Endothelial cell of umbilical vein (primary cell): Measurements from ENCODE around the gene RIOK3. TPM values are rescaled to one million over a fixed set of nuclear protein-coding genes. Genes with fewer than 3 reads are reported as not detected.

Source experiments
- BruUV-seq: library from RNA; stranded (reverse); fragments of 400-500 nt; replicated peaks from 2 replicates; lab custom pipeline; 2021; lab: Mats Ljungman, UMichigan
- CTCF ChIA-PET: fragments of 300-600, 350-600 bp; sonication (Branson Sonifier 250); formaldehyde crosslinking; loops from one replicate; lab custom pipeline; 2021; ENCODE audit warnings: antibody characterized with exemption, inconsistent platforms; lab: Charles Lee
- POLR2A ChIA-PET: fragments of 300-600, 350-600 bp; sonication (Branson Sonifier 250); formaldehyde crosslinking; loops from one replicate; lab custom pipeline; 2021; ENCODE audit warnings: antibody characterized with exemption, inconsistent platforms; lab: Charles Lee
- DNase-seq: peaks from one replicate; pipeline ENCODE4 v3.0.0-alpha.2; 2011; ENCODE audit warnings: low read depth, low spot score
- FAIRE-seq: peaks from 2 replicates; lab custom pipeline; 2011; peaks lifted over from hg19 to GRCh38; lab: Jason Lieb, UNC
- H2AFZ ChIP-seq: 2 replicates; pipeline ENCODE4 v1.6.0; 2012; ENCODE audit warnings: low read depth, low read length, control low read depth, inconsistent platforms
- H3K27ac ChIP-seq: 2 replicates; pipeline ENCODE4 v1.5.1; 2011; ENCODE audit warnings: low read depth, mild to moderate bottlenecking, control low read depth, low read length, moderate library complexity; ENCODE audit not compliant: insufficient read depth
- H3K27me3 ChIP-seq, 2 experiments: 2 replicates each; pipeline versions ENCODE4 v1.6.0 to v1.6.1; 2011; ENCODE audit warnings: low read length in 2 of 2, mixed read lengths in 1 of 2; ENCODE audit not compliant: control insufficient read depth in 2 of 2, insufficient read depth in 2 of 2
- H3K36me3 ChIP-seq, 2 experiments: 2 replicates in 1 of 2; 3 replicates in 1 of 2; pipeline ENCODE4 v1.5.1; 2011; ENCODE audit warnings: low read length in 2 of 2, mild to moderate bottlenecking in 1 of 2, moderate library complexity in 1 of 2; ENCODE audit not compliant: control insufficient read depth in 2 of 2, insufficient read depth in 2 of 2; ENCODE audit errors: extremely low read depth in 1 of 2
- H3K4me1 ChIP-seq: 3 replicates; pipeline ENCODE4 v1.5.1; 2011; ENCODE audit warnings: mild to moderate bottlenecking, low read length; ENCODE audit not compliant: control insufficient read depth, insufficient read depth; ENCODE audit errors: extremely low read depth
- H3K4me2 ChIP-seq: 2 replicates; pipeline ENCODE4 v1.6.1; 2011; ENCODE audit warnings: low read length, control low read depth, mixed read lengths; ENCODE audit not compliant: insufficient read depth
- H3K4me3 ChIP-seq, 3 experiments: fragments of 200-600 bp in 1 of 3; sonication (generic), shearing (Covaris generic) in 1 of 3; replicated peaks in 1 of 3; 2 replicates each; pipeline ENCODE4 v1.5.1; 2011 to 2016; ENCODE audit warnings: control low read depth in 3 of 3, low read length in 3 of 3, mild to moderate bottlenecking in 2 of 3, inconsistent platforms in 1 of 3, low read depth in 1 of 3, moderate library complexity in 1 of 3; ENCODE audit not compliant: insufficient read depth in 1 of 3
- H3K79me2 ChIP-seq: 2 replicates; pipeline ENCODE4 v1.6.0; 2012; ENCODE audit warnings: low read length, inconsistent platforms; ENCODE audit not compliant: control insufficient read depth, insufficient read depth
- H3K9ac ChIP-seq: replicated peaks from 2 replicates; pipeline ENCODE3; 2011; ENCODE audit warnings: low read length, control low read depth; ENCODE audit not compliant: insufficient read depth; ENCODE audit errors: extremely low read depth
- H3K9me1 ChIP-seq: replicated peaks from 3 replicates; pipeline ENCODE4 v1.6.0; 2011; ENCODE audit warnings: mild to moderate bottlenecking, low read length; ENCODE audit not compliant: control insufficient read depth, insufficient read depth; ENCODE audit errors: extremely low read depth
- H3K9me3 ChIP-seq: replicated peaks from 2 replicates; pipeline ENCODE4 v1.5.1; 2012; ENCODE audit warnings: low read length, inconsistent platforms; ENCODE audit not compliant: control insufficient read depth, insufficient read depth
- H4K20me1 ChIP-seq: replicated peaks from 2 replicates; pipeline ENCODE3; 2011; ENCODE audit warnings: mild to moderate bottlenecking, low read length; ENCODE audit not compliant: control insufficient read depth, insufficient read depth; ENCODE audit errors: extremely low read depth
- EZH2 ChIP-seq: IDR thresholded peaks from 2 replicates; pipeline ENCODE4 v1.6.1; 2012; ENCODE audit warnings: borderline replicate concordance, low read depth, mild to moderate bottlenecking, moderate library complexity, low read length, inconsistent platforms; ENCODE audit not compliant: severe bottlenecking
- FOS ChIP-seq: IDR thresholded peaks from 2 replicates; pipeline ENCODE4 v1.6.1; 2011; ENCODE audit warnings: mild to moderate bottlenecking, low read length, moderate library complexity, borderline replicate concordance; ENCODE audit not compliant: insufficient read depth
- GATA2 ChIP-seq: IDR thresholded peaks from 2 replicates; pipeline ENCODE4 v1.7.0; 2011; ENCODE audit warnings: low read depth, mild to moderate bottlenecking, moderate library complexity, mixed read lengths, low read length; ENCODE audit not compliant: insufficient read length, insufficient read depth
- JUN ChIP-seq: IDR thresholded peaks from 2 replicates; pipeline ENCODE4 v1.6.1; 2011; ENCODE audit warnings: borderline replicate concordance, low read depth; ENCODE audit not compliant: insufficient read length, insufficient read depth
- MAX ChIP-seq: IDR thresholded peaks from 2 replicates; pipeline ENCODE4 v1.6.1; 2011; ENCODE audit not compliant: insufficient read depth, insufficient read length
- MYC ChIP-seq: IDR thresholded peaks from one replicate; pipeline ENCODE4 v1.6.1; 2011; ENCODE audit warnings: mild to moderate bottlenecking, low read depth, low read length
- POLR2A ChIP-seq: IDR thresholded peaks from 2 replicates; pipeline ENCODE4 v1.6.1; 2012; ENCODE audit warnings: low read depth, mild to moderate bottlenecking, control low read depth, low read length
- POLR2AphosphoS5 ChIP-seq: IDR thresholded peaks from 2 replicates; pipeline ENCODE4 v1.6.1; 2012; ENCODE audit warnings: low read depth, mild to moderate bottlenecking, control low read depth, low read length, moderate library complexity; ENCODE audit not compliant: insufficient read depth
- dilution Hi-C: fragments of 300-500 bp; cut with MboI; formaldehyde crosslinking; loops from one replicate; pipeline ENCODE4 v1.15.0; 2019; ENCODE audit warnings: low sequenced_read_pairs; ENCODE audit not compliant: extremely low pct_ligation_motif_present
- intact Hi-C: fragments of 100-400 bp; cut with micrococcal nuclease; formaldehyde crosslinking; loops from one replicate; pipeline ENCODE4 v1.10.0; 2022
- polyA plus RNA-seq, 4 experiments: library from polyadenylated mRNA; depleted of rRNA in 3 of 4; stranded (reverse) in 3 of 4; unstranded in 1 of 4; fragments of >200 nt; gene quantifications; 2 replicates each; pipeline versions ENCODE4 v1.2.1 to v1.2.3, GENCODE V29; 2011 to 2012; ENCODE audit warnings: missing spikeins in 1 of 4
- total RNA-seq: library from RNA; stranded (reverse); gene quantifications from 2 replicates; pipeline ENCODE4 v1.2.3, GENCODE V29; 2021
- TF ChIP-seq, protein P1 (sequence below), 2 donors: IDR thresholded peaks; 1 replicate in 1 of 2; 2 replicates in 1 of 2; pipeline ENCODE4 v1.5.1; 2011; ENCODE audit warnings: low read length in 2 of 2, mild to moderate bottlenecking in 2 of 2, moderate library complexity in 2 of 2, control low read depth in 1 of 2, inconsistent platforms in 1 of 2, low read depth in 1 of 2; ENCODE audit not compliant: insufficient read depth in 1 of 2; ENCODE audit errors: extremely low read depth in 1 of 2

RIOK3 gene
- total and polyA plus RNA-seq, 2 donors (not counting 3 experiments of a cell fraction or from before 2014, with no cell fraction given), result 14.8 to 50.7 TPM

DNA sequence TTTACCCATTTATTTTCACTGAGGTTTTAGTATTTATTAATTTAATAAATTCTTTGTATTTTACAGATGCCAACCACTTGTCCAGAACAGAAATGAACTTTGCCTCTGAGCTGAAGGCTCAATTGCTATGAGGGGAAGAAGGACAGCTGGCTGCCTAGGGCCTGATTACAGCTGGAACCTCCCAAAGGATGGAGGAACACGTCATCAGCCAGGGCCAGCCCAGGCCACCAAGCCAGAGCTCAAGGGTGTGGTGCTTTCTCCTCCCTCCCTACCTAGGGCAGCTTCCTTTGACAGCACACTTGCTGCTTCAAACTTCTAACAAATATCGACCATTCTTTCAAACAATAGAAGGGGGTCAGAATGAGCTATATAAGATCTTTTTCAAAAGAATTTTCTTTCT lies 19.7 kb upstream of the RIOK3 start:
- CTCF ChIA-PET, result interaction anchor here (0.7 to 1.8 kb wide), 4 partner anchors 9 to 302 kb away, joined by 3 to 8 read pairs (median 4); no protein-coding TSS in a partner anchor
- Histone ChIP-seq H3K9ac (no peak overlapping the region), H2AFZ (peak overlapping the region; percentile 32), H3K4me2 (no peak overlapping the region), H4K20me1 (no peaks in the 10 kb centered on the region), H3K36me3 (no peaks in the 10 kb centered on the region), H3K4me3 (no peak overlapping the region), H3K9me1 (no peaks in the 10 kb centered on the region), H3K4me1 (peaks cover 4% of the 10 kb centered on the region), H3K79me2 (peaks cover 2% of the 10 kb centered on the region), H3K9me3 (no peaks in the 10 kb centered on the region), H3K27me3 (no peaks in the 10 kb centered on the region), H3K27ac (no peak overlapping the region)
- TF ChIP-seq EZH2, result no peak
- TF ChIP-seq FOS, result no peak
- intact Hi-C loops, result no loop called here
- DNase-seq, result no peak
- no TSS peak for BruUV-seq
- dilution Hi-C loops, result no loop called here
- POLR2A ChIA-PET, result no interaction called here
- peak; percentile 12 for FAIRE-seq

DNA sequence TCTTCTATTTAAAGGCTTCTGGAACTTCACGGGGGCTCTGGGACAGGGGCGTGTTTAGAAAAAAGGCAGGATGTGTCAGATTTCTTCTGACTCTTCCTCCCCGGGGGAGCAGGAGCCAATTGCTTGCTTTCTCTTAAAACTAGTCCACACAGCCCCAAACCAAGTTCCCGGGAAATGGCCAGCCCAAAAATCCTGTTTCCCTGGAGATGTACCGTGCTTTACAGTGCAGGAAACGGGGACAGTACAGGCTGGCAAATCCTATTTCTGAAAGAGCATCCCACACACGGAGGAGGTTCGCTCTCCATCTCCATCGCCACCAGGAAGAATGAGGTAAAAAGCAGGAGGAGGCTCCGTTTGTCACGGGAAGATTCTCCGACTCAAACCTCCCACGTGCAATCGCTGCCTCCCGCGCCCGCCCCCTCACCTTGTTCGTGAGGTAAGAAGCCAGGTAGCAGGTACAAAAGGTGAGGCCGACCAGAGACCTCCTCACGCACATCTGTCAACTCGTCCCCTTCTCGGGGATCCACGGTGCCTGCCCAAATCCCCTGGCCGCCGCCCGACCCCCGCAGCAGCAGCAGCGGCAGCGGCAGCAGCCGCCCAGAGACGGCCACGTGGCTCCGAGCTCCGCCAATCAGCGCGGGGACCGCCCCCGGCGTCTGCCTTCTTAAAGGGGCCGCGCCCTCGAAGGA lies 15.6 kb upstream of the RIOK3 start:
- no peak for TF ChIP-seq GATA2
- TF ChIP-seq, protein P1, sequence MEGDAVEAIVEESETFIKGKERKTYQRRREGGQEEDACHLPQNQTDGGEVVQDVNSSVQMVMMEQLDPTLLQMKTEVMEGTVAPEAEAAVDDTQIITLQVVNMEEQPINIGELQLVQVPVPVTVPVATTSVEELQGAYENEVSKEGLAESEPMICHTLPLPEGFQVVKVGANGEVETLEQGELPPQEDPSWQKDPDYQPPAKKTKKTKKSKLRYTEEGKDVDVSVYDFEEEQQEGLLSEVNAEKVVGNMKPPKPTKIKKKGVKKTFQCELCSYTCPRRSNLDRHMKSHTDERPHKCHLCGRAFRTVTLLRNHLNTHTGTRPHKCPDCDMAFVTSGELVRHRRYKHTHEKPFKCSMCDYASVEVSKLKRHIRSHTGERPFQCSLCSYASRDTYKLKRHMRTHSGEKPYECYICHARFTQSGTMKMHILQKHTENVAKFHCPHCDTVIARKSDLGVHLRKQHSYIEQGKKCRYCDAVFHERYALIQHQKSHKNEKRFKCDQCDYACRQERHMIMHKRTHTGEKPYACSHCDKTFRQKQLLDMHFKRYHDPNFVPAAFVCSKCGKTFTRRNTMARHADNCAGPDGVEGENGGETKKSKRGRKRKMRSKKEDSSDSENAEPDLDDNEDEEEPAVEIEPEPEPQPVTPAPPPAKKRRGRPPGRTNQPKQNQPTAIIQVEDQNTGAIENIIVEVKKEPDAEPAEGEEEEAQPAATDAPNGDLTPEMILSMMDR (IDR thresholded peaks at IDR 0.05; ENCODE audit: extremely low read depth in 1 of 2, insufficient read depth in 1 of 2, low read depth in 1 of 2, low read length in 2 of 2), result no peak
- no peak for TF ChIP-seq FOS
- TF ChIP-seq EZH2, result no peak
- TF ChIP-seq JUN, result no peak
- peak; percentile 67 for TF ChIP-seq POLR2A
- peak; percentile 46 for TF ChIP-seq POLR2AphosphoS5
- TF ChIP-seq MYC, result no peak
- TF ChIP-seq MAX, result peak; percentile 61
- Histone ChIP-seq H3K9me1 (no peaks in the 10 kb centered on the region), H3K4me3 (peak overlapping the region; percentile 25 to 98 (median 76)), H3K27ac (peak overlapping the region; percentile 1), H3K9ac (peak overlapping the region; percentile 36), H3K4me1 (peaks cover 4% of the 10 kb centered on the region), H4K20me1 (no peaks in the 10 kb centered on the region), H3K9me3 (no peaks in the 10 kb centered on the region), H3K4me2 (peak overlapping the region; percentile 67), H3K27me3 (no peaks in the 10 kb centered on the region), H3K36me3 (no peaks in the 10 kb centered on the region), H3K79me2 (peaks cover 2% of the 10 kb centered on the region), H2AFZ (peak overlapping the region; percentile 68)
- peak; percentile 80 for FAIRE-seq
- CTCF ChIA-PET, result interaction anchor here (1.0 to 2.0 kb wide), 4 partner anchors 12 to 230 kb away, joined by 3 to 6 read pairs (median 5); partner anchors contain the start of gene RIOK3
- POLR2A ChIA-PET, result interaction anchor here (0.6 kb wide), 1 partner anchor 17 kb away, joined by 3 read pairs; no protein-coding TSS in a partner anchor
- DNase-seq, result peak; percentile 71
- TSS peak; percentile 86 for BruUV-seq
- intact Hi-C loops (loop anchor here (1.0 to 2.0 kb wide), 2 partner anchors 15 to 66 kb away; partner anchors contain the start of genes RIOK3 and RMC1), dilution Hi-C loops (no loop called here)
